Measurements from ENCODE around the gene CHMP4B. TPM values are rescaled to one million over a fixed set of nuclear protein-coding genes. Genes with fewer than 3 reads are reported as not detected.
A peak's percentile ranks its signal among the peaks of the same experiment; 100 is the strongest.

CHMP4B gene, protein sequence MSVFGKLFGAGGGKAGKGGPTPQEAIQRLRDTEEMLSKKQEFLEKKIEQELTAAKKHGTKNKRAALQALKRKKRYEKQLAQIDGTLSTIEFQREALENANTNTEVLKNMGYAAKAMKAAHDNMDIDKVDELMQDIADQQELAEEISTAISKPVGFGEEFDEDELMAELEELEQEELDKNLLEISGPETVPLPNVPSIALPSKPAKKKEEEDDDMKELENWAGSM
- total RNA-seq (10 to 100 TPM; 57.5 to 59.5 TPM), polyA plus RNA-seq (1 to 10 TPM; 4.0 to 5.0 (median 4.8) TPM), total RNA-seq (24.5 to 55.8 (median 37.2) reads per million in 6 experiments)

DNA sequence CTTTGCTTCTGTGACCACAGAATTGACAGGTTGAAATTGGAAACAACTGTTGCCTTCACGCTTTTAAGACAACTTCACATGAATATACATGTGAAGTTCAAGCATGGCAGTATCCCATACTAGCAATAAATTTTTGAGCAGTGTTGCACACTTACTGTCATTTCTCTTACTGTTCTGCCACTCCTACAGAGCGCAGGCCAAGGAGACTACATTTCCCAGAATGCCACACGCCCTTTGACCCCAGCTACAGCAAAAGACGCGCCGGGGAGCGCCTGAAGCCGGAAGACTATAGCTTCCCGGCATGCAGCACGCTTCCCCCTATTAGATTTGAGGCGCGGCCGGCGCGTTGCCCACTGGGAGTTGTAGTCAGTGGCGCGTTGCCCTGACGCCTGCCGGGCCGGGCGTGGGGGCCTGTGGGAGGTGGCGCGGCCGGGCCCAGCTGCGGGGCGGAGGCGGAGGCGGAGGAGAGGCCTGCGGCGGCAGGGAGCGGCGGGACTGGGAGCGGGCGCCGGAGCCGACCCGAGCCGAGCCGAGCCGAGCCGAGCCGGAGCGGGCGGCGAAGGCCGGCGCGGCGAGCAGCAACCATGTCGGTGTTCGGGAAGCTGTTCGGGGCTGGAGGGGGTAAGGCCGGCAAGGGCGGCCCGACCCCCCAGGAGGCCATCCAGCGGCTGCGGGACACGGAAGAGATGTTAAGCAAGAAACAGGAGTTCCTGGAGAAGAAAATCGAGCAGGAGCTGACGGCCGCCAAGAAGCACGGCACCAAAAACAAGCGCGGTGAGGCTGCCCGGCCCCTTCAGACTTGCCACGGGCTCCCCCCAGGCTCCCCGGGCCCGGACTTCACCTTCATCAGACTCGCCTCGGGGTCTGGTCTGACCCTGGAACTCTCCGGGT, at the start of gene CHMP4B:
CHMP4B (plus strand) TSS at position 464 of the 891 bp plus-strand sequence; CDS start at position 585, 121 bp downstream.
- POLR2A ChIA-PET = interaction anchor here (0.6 to 3.0 kb wide), 11 partner anchors 9 to 321 kb away, joined by 3 to 22 read pairs (median 8); partner anchors contain the start of genes CBFA2T2, EIF2S2, RALY and ZNF341
- ATAC-seq (peak; percentile 95 to 98), DNase-seq (peak; percentile 95 to 99 (median 98))
- Mint-ChIP-seq H3K36me3 (peaks cover 0 to 10% (median 0%) of the 10 kb centered on the region in 3 donors), H3K27ac (peak within 1 kb of the TSS; percentile 89 to 98 (median 95)), H3K9me3 (no peaks in the 10 kb centered on the region), H3K4me3 (peak within 1 kb of the TSS; percentile 92 to 100 (median 98)), H3K27me3 (no peaks in the 10 kb centered on the region), H3K4me1 (peaks cover 32 to 51% (median 49%) of the 10 kb centered on the region in 4 donors)

DNA sequence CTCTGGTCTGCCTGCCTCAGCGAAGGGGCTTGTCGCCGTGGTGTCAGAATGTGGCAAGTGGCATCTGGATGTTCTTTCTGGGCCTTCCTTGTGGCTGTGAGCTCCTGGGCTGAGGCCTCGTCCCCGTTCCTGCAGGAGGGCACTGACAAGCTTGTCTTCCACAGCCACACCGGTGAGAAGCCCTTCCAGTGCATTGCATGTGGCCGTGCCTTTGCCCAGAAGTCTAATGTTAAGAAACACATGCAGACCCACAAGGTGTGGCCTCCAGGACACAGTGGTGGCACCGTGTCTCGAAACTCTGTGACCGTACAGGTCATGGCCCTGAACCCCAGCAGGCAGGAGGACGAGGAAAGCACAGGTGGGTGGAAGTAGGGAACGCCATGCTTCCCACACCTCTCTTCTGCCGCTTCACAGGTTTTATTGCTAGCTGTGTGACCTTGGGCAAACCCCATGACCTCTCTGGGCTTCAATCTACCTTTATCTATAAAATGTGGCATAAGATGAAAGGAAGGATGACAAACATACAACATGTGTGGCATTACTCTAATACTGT, 49.4 kb upstream of the CHMP4B start:
- Mint-ChIP-seq H3K27me3 (no peaks in the 10 kb centered on the region), H3K27ac (peak overlapping the region in 1 of 10 donors; percentile 53), H3K4me3 (no peak overlapping the region), H3K36me3 (peaks cover 5 to 19% (median 18%) of the 10 kb centered on the region in 3 donors), H3K4me1 (peaks cover 0 to 2% (median under 1%) of the 10 kb centered on the region in 4 donors), H3K9me3 (peaks cover 0 to 9% (median 0%) of the 10 kb centered on the region in 9 donors)
- ATAC-seq (no peak), DNase-seq (no peak)
- POLR2A ChIA-PET = interaction anchor here (1.1 kb wide), 1 partner anchor 351 kb away, joined by 3 read pairs; the partner anchor contains the start of gene EIF2S2

DNA sequence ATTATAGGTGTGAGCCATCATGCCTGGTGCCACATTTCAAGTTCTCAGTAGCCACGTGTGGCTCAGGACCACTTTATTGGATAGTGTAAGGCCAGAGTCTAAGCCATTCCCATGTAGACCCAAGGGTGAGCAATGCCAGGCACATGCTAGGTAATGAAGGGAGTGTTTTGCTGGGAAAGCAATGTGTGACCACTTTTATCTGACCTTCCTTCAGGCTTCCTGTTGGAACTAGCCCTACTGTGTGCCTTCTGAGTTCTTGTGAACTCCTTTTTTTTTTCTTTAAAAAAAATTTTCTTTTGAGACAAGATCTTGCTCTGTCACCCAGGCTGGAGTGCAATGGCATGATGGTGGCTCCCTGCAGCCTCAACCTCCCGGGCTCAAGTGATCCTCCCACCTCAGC, 46.0 kb upstream of the CHMP4B start:
- Mint-ChIP-seq H3K27me3 (no peaks in the 10 kb centered on the region), H3K27ac (no peak overlapping the region), H3K36me3 (peaks cover 0 to 30% (median 17%) of the 10 kb centered on the region in 3 donors), H3K4me3 (no peak overlapping the region), H3K4me1 (no peaks in the 10 kb centered on the region), H3K9me3 (no peaks in the 10 kb centered on the region)
- ATAC-seq (no peak), DNase-seq (no peak)
- POLR2A ChIA-PET = no interaction called here

DNA sequence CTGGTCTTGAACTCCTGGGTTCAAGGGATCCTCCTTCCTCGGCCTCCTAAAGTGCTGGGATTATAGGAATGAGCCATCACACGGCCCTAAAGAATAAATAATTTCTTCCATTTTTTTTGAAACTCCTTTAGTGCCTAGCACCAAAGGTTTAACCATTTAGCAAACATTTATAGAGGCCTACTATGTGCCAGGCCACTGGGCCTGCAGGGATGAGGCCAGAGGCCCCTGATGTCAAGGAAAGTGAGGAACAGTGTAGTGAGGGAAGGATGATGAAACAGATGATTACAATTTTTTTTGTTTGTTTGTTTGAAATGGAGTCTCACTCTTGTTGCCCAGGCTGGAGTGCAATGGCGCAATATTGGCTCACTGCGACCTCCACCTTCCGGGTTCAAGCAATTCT, 45.6 kb upstream of the CHMP4B start:
- Mint-ChIP-seq H3K27me3 (no peaks in the 10 kb centered on the region), H3K4me3 (no peak overlapping the region), H3K9me3 (no peaks in the 10 kb centered on the region), H3K27ac (no peak overlapping the region), H3K4me1 (no peaks in the 10 kb centered on the region), H3K36me3 (peaks cover 0 to 32% (median 19%) of the 10 kb centered on the region in 3 donors)
- POLR2A ChIA-PET = no interaction called here
- no peak for ATAC-seq
- no peak for DNase-seq

DNA sequence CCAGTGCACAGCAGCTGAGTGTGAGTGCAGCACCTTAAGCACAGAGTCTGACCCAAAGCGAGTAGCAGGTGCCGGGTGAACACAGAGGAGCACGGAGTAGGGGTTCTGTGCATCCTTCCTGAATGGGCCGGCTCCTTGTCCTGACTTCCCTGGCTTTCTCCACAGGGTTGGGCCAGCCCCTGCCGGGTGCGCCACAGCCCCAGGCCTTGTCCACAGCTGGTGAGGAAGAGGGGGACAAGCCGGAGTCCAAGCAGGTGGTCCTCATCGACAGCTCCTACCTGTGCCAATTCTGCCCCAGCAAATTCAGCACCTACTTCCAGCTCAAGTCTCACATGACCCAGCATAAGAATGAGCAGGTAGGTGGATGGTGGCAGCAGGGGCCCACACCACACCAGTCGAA, 44.5 kb upstream of the CHMP4B start:
- Mint-ChIP-seq H3K4me3 (no peak overlapping the region), H3K4me1 (no peaks in the 10 kb centered on the region), H3K36me3 (peaks cover 0 to 32% (median 17%) of the 10 kb centered on the region in 3 donors), H3K27me3 (no peaks in the 10 kb centered on the region), H3K9me3 (no peaks in the 10 kb centered on the region), H3K27ac (no peak overlapping the region)
- DNase-seq (no peak), ATAC-seq (no peak)
- POLR2A ChIA-PET = interaction anchor here (0.8 kb wide), 1 partner anchor 14 kb away, joined by 3 read pairs; no protein-coding TSS in a partner anchor

DNA sequence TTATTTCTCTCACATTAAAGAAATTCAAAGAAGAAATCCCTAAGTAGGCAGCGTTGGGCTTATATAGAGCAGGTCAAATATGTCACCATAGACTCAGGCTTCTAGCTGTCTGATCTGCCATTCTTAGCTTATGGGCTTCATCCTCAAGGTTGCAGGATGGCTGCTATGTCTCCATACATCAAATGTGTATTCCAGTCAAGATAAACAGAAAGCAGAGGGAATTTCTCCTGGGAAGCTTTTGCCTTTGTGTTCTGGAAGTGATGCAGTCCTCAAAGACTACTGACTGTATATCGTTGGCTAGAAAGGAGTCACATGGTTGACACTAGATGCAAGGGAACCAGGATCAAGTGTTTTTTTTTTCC, 43.4 kb upstream of the CHMP4B start:
- Mint-ChIP-seq H3K36me3 (peaks cover 0 to 29% (median 13%) of the 10 kb centered on the region in 3 donors), H3K9me3 (no peaks in the 10 kb centered on the region), H3K27ac (no peak overlapping the region), H3K4me1 (peaks cover 0 to 5% (median under 1%) of the 10 kb centered on the region in 4 donors), H3K4me3 (no peak overlapping the region), H3K27me3 (no peaks in the 10 kb centered on the region)
- ATAC-seq (no peak), DNase-seq (no peak)
- POLR2A ChIA-PET = interaction anchor here (0.7 kb wide), 2 partner anchors 14 to 280 kb away, joined by 3 to 4 read pairs; no protein-coding TSS in a partner anchor

GRCh38 chr20:33769043-33769442, 42.1 kb upstream of the CHMP4B start:
- Mint-ChIP-seq H3K27me3 (no peaks in the 10 kb centered on the region), H3K9me3 (no peaks in the 10 kb centered on the region), H3K4me1 (peaks cover 0 to 7% (median 2%) of the 10 kb centered on the region in 4 donors), H3K4me3 (no peak overlapping the region), H3K36me3 (peaks cover 0 to 29% (median 13%) of the 10 kb centered on the region in 3 donors), H3K27ac (no peak overlapping the region)
- POLR2A ChIA-PET = no interaction called here
- ATAC-seq (no peak), DNase-seq (no peak)

DNA sequence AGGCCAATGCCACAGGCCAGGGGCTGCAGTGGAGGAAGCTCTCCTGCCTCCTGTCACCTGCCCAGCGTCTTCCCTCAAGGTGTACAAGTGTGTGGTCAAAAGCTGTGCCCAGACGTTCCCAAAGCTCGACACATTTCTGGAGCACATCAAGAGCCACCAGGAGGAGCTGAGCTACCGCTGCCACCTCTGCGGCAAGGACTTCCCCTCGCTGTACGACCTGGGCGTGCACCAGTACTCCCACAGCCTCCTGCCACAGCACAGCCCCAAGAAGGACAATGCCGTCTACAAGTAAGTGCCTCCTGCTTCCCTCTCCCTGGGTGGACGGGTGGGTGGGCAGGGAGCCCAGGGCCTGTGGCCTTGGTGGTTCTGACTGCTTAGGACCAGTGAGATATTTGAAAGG, 41.1 kb upstream of the CHMP4B start:
- DNase-seq = no peak
- Mint-ChIP-seq H3K9me3 (no peaks in the 10 kb centered on the region), H3K27me3 (no peaks in the 10 kb centered on the region), H3K4me1 (peaks cover 0 to 9% (median 2%) of the 10 kb centered on the region in 4 donors), H3K27ac (no peak overlapping the region), H3K36me3 (peaks cover 0 to 31% (median 16%) of the 10 kb centered on the region in 3 donors), H3K4me3 (no peak overlapping the region)
- no peak for ATAC-seq
- POLR2A ChIA-PET = no interaction called here

- Mint-ChIP-seq H3K36me3 (peaks cover 0 to 28% (median 14%) of the 10 kb centered on the region in 3 donors), H3K9me3 (no peaks in the 10 kb centered on the region), H3K27me3 (no peaks in the 10 kb centered on the region), H3K4me3 (no peak overlapping the region), H3K4me1 (peaks cover 0 to 10% (median 2%) of the 10 kb centered on the region in 4 donors), H3K27ac (no peak overlapping the region)
- DNase-seq = no peak
- no peak for ATAC-seq
- POLR2A ChIA-PET = interaction anchor here (0.6 kb wide), 1 partner anchor 15 kb away, joined by 3 read pairs; no protein-coding TSS in a partner anchor
Observed at GRCh38 chr20:33771938-33772337, 39.2 kb upstream of the CHMP4B start.

- H3K27ac Mint-ChIP-seq = no peak overlapping the region
- no peak overlapping the region for H3K4me3 Mint-ChIP-seq
- DNase-seq = no peak
- H3K9me3 Mint-ChIP-seq = no peaks in the 10 kb centered on the region
- no peak for ATAC-seq
- peaks cover 0 to 10% (median 2%) of the 10 kb centered on the region in 4 donors for H3K4me1 Mint-ChIP-seq
- H3K36me3 Mint-ChIP-seq = peaks cover 0 to 24% (median 14%) of the 10 kb centered on the region in 3 donors
- POLR2A ChIA-PET = no interaction called here
- no peaks in the 10 kb centered on the region for H3K27me3 Mint-ChIP-seq
Observed at GRCh38 chr20:33772439-33772838, 38.7 kb upstream of the CHMP4B start.

- DNase-seq (no peak), ATAC-seq (no peak)
- Mint-ChIP-seq H3K4me3 (no peak overlapping the region), H3K4me1 (peaks cover 0 to 21% (median 2%) of the 10 kb centered on the region in 4 donors), H3K36me3 (peaks cover 0 to 14% (median 11%) of the 10 kb centered on the region in 3 donors), H3K9me3 (no peaks in the 10 kb centered on the region), H3K27ac (no peak overlapping the region), H3K27me3 (no peaks in the 10 kb centered on the region)
- POLR2A ChIA-PET = interaction anchor here (0.6 kb wide), 1 partner anchor 102 kb away, joined by 3 read pairs; no protein-coding TSS in a partner anchor
Observed at GRCh38 chr20:33773412-33774089, 37.6 kb upstream of the CHMP4B start.

DNA sequence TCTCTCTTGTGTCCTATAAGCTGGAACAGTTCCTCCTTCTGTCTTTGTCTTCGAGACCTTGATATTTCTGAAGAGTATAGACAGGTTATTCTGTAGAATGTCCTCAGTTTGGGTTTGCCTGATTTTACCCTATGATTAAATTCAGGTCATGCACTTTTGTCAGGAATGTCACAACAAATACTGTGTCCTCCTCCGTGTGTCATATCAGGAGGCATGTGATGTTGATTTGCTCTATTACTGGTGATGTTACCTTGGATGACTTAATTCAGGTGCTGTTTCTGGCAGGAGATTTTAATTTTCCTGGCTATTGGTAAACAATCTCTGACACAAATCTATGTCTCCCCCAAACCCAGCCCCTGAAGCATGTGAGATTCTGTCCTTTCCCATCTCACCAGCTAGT, 33.3 kb upstream of the CHMP4B start:
- Mint-ChIP-seq H3K36me3 (peaks cover 5 to 22% (median 8%) of the 10 kb centered on the region in 3 donors), H3K9me3 (no peaks in the 10 kb centered on the region), H3K4me1 (peaks cover 6 to 28% (median 7%) of the 10 kb centered on the region in 4 donors), H3K27me3 (no peaks in the 10 kb centered on the region), H3K4me3 (no peak overlapping the region), H3K27ac (peak overlapping the region in 6 of 10 donors; percentile 36 to 87 (median 50))
- DNase-seq = no peak
- ATAC-seq = no peak
- POLR2A ChIA-PET = interaction anchor here (0.7 kb wide), 1 partner anchor 45 kb away, joined by 7 read pairs; no protein-coding TSS in a partner anchor

Data from naive thymus-derived CD8-positive, alpha-beta T cell (primary cell).